ENCODE measurements around the gene NRXN3. TPM values are rescaled to one million over a fixed set of nuclear protein-coding genes. Genes with fewer than 3 reads are reported as not detected.
"Not testable (repeated sequence)": the region's sequence is repeated elsewhere in the genome, so short reads cannot be mapped to it uniquely, and the experiment has no call there.

The NRXN3 gene
- total RNA-seq, 4 donors from 2014 or later: 4.1 to 11.9 (median 5.8) TPM

GRCh38 chr14:79017561-79017960 is 847.4 kb downstream of the NRXN3 start:
- DNase-seq: no peak
- Histone ChIP-seq H3K4me1 (no peaks in the 10 kb centered on the region), H3K27me3 (no peaks in the 10 kb centered on the region), H3K27ac (no peak overlapping the region), H3K9me3 (no peaks in the 10 kb centered on the region), H3K4me3 (no peak overlapping the region), H3K36me3 (no peaks in the 10 kb centered on the region)
- intact Hi-C loops (cut with DNase I; ENCODE audit: low total_unique reads) (no loop called here), in situ Hi-C loops (cut with MboI; ENCODE audit: low pct_ligation_motif_present in 1 of 4, low pct_unique_long_range_greater_than_20kb in 1 of 4, low sequenced_read_pairs in 3 of 4) (no loop called here)
- 92 to 100% methylated on average over 2 to 4 of the region's 4 CpGs for WGBS, 2 donors (ENCODE audit: low coverage in 1 of 2)
- no peak for TF ChIP-seq POLR2AphosphoS5 (IDR thresholded peaks at IDR 0.05)
- no peak for TF ChIP-seq EP300 (IDR thresholded peaks at IDR 0.05; ENCODE audit: low read depth)
- TF ChIP-seq, protein P1, sequence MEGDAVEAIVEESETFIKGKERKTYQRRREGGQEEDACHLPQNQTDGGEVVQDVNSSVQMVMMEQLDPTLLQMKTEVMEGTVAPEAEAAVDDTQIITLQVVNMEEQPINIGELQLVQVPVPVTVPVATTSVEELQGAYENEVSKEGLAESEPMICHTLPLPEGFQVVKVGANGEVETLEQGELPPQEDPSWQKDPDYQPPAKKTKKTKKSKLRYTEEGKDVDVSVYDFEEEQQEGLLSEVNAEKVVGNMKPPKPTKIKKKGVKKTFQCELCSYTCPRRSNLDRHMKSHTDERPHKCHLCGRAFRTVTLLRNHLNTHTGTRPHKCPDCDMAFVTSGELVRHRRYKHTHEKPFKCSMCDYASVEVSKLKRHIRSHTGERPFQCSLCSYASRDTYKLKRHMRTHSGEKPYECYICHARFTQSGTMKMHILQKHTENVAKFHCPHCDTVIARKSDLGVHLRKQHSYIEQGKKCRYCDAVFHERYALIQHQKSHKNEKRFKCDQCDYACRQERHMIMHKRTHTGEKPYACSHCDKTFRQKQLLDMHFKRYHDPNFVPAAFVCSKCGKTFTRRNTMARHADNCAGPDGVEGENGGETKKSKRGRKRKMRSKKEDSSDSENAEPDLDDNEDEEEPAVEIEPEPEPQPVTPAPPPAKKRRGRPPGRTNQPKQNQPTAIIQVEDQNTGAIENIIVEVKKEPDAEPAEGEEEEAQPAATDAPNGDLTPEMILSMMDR (IDR thresholded peaks at IDR 0.05): no peak
- TF ChIP-seq POLR2A (IDR thresholded peaks at IDR 0.05): no peak

GRCh38 chr14:79018836-79019235 is 848.7 kb downstream of the NRXN3 start:
- intact Hi-C loops (cut with DNase I; ENCODE audit: low total_unique reads): no loop called here
- Histone ChIP-seq H3K27me3 (no peaks in the 10 kb centered on the region), H3K27ac (no peak overlapping the region), H3K4me3 (no peak overlapping the region), H3K9me3 (no peaks in the 10 kb centered on the region), H3K36me3 (no peaks in the 10 kb centered on the region), H3K4me1 (no peaks in the 10 kb centered on the region)
- no peak for DNase-seq
- TF ChIP-seq EP300 (IDR thresholded peaks at IDR 0.05; ENCODE audit: low read depth): no peak
- no peak for TF ChIP-seq POLR2AphosphoS5 (IDR thresholded peaks at IDR 0.05)
- TF ChIP-seq, protein P1 (IDR thresholded peaks at IDR 0.05): no peak
- TF ChIP-seq POLR2A (IDR thresholded peaks at IDR 0.05): no peak
- in situ Hi-C loops (cut with MboI; ENCODE audit: low pct_ligation_motif_present in 1 of 4, low pct_unique_long_range_greater_than_20kb in 1 of 4, low sequenced_read_pairs in 3 of 4): no loop called here
- WGBS, 2 donors (ENCODE audit: low coverage in 1 of 2): 43 to 51% methylated on average over 2 of the region's 2 CpGs

- H3K4me3 ChIP-seq; DNase-seq; in situ Hi-C loops (cut with MboI; ENCODE audit: low pct_ligation_motif_present in 1 of 4, low pct_unique_long_range_greater_than_20kb in 1 of 4, low sequenced_read_pairs in 3 of 4); H3K9me3 ChIP-seq; H3K36me3 ChIP-seq; H3K27me3 ChIP-seq; intact Hi-C loops (cut with DNase I; ENCODE audit: low total_unique reads); H3K4me1 ChIP-seq; H3K27ac ChIP-seq: not testable (repeated sequence)
- 80 to 85% methylated on average over 1 of the region's 1 CpG for WGBS, 2 donors (ENCODE audit: low coverage in 1 of 2)
Observed at GRCh38 chr14:79019898-79020297, 849.7 kb downstream of the NRXN3 start.

- no peaks in the 10 kb centered on the region for H3K9me3 ChIP-seq
- no peak overlapping the region for H3K4me3 ChIP-seq
- H3K4me1 ChIP-seq: no peaks in the 10 kb centered on the region
- in situ Hi-C loops (cut with MboI; ENCODE audit: low pct_ligation_motif_present in 1 of 4, low pct_unique_long_range_greater_than_20kb in 1 of 4, low sequenced_read_pairs in 3 of 4): no loop called here
- WGBS, 2 donors (ENCODE audit: low coverage in 1 of 2): 30 to 42% methylated on average over 1 of the region's 1 CpG
- no peak for DNase-seq
- H3K36me3 ChIP-seq: no peaks in the 10 kb centered on the region
- TF ChIP-seq POLR2AphosphoS5 (IDR thresholded peaks at IDR 0.05) (no peak), EP300 (IDR thresholded peaks at IDR 0.05; ENCODE audit: low read depth) (no peak), POLR2A (IDR thresholded peaks at IDR 0.05) (no peak)
- TF ChIP-seq, protein P1 (IDR thresholded peaks at IDR 0.05): no peak
- H3K27ac ChIP-seq: no peak overlapping the region
- intact Hi-C loops (cut with DNase I; ENCODE audit: low total_unique reads): no loop called here
- no peaks in the 10 kb centered on the region for H3K27me3 ChIP-seq
Observed at GRCh38 chr14:79021766-79022165, 851.6 kb downstream of the NRXN3 start.

GRCh38 chr14:79027138-79027537 is 857.0 kb downstream of the NRXN3 start:
- H3K9me3 ChIP-seq: no peaks in the 10 kb centered on the region
- no peak overlapping the region for H3K27ac ChIP-seq
- H3K36me3 ChIP-seq: no peaks in the 10 kb centered on the region
- no peaks in the 10 kb centered on the region for H3K4me1 ChIP-seq
- no peak for DNase-seq
- H3K4me3 ChIP-seq: no peak overlapping the region
- in situ Hi-C loops (cut with MboI; ENCODE audit: low pct_ligation_motif_present in 1 of 4, low pct_unique_long_range_greater_than_20kb in 1 of 4, low sequenced_read_pairs in 3 of 4) (no loop called here), intact Hi-C loops (cut with DNase I; ENCODE audit: low total_unique reads) (no loop called here)
- H3K27me3 ChIP-seq: no peaks in the 10 kb centered on the region
- TF ChIP-seq POLR2AphosphoS5 (IDR thresholded peaks at IDR 0.05): no peak
- no peak for TF ChIP-seq EP300 (IDR thresholded peaks at IDR 0.05; ENCODE audit: low read depth)
- TF ChIP-seq, protein P1 (IDR thresholded peaks at IDR 0.05): no peak
- TF ChIP-seq POLR2A (IDR thresholded peaks at IDR 0.05): no peak
- 73 to 85% methylated on average over 3 of the region's 3 CpGs for WGBS, 2 donors (ENCODE audit: low coverage in 1 of 2)
